Measurements from ENCODE around the gene COG8.
A peak's percentile ranks its signal among the peaks of the same experiment; 100 is the strongest.

COG8 gene, protein sequence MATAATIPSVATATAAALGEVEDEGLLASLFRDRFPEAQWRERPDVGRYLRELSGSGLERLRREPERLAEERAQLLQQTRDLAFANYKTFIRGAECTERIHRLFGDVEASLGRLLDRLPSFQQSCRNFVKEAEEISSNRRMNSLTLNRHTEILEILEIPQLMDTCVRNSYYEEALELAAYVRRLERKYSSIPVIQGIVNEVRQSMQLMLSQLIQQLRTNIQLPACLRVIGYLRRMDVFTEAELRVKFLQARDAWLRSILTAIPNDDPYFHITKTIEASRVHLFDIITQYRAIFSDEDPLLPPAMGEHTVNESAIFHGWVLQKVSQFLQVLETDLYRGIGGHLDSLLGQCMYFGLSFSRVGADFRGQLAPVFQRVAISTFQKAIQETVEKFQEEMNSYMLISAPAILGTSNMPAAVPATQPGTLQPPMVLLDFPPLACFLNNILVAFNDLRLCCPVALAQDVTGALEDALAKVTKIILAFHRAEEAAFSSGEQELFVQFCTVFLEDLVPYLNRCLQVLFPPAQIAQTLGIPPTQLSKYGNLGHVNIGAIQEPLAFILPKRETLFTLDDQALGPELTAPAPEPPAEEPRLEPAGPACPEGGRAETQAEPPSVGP

DNA sequence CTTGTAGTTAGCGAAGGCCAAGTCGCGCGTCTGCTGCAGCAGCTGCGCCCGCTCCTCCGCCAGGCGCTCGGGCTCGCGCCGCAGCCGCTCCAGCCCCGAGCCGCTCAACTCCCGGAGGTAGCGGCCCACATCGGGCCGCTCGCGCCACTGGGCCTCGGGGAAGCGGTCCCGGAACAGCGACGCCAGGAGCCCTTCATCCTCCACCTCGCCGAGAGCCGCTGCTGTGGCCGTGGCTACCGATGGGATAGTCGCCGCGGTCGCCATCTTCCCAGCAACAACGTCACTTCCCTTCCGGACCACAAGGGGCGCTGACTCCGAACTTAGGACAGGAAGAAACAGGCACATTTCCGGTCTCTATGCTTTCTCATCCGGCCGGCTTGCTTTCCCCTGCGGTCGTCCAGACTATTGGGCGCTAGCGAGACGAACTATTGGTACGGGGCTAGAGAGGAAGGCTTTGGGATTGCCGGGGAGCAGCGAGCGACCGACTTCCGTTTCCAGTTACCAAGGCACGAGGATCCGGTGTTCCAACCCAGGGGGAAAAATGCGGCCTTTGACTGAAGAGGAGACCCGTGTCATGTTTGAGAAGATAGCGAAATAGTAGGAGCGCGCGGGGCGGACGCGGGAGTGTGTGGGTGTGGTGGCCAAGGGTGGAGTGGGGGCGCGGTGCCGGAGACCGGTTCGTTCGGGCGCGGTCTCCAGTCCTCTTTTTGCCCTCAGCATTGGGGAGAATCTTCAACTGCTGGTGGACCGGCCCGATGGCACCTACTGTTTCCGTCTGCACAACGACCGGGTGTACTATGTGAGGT lies at the start of gene COG8, which contains the start of gene NIP7:
Gene COG8, minus strand, starts transcription at position 276 of the 806 bp plus-strand sequence. Its CDS starts 12 bp downstream, at position 264.
Gene NIP7, plus strand, starts transcription at position 484 of the 806 bp plus-strand sequence. Its CDS starts 58 bp downstream, at position 542.
- Histone ChIP-seq H3K27me3 (ENCODE audit: control insufficient read depth, insufficient read depth, low read length) (no peaks in the 10 kb centered on the region), H3K9ac (peak within 1 kb of the TSS; percentile 77), H3K4me1 (peaks cover 14% of the 10 kb centered on the region), H3K9me3 (ENCODE audit: control insufficient read depth, low read length) (no peaks in the 10 kb centered on the region), H3K27ac (peak within 1 kb of the TSS; percentile 91), H3K4me3 (ENCODE audit: low read depth, low read length) (peak within 1 kb of the TSS; percentile 88), H3K79me2 (peaks cover 34% of the 10 kb centered on the region), H3K4me2 (ENCODE audit: low read length) (peak within 1 kb of the TSS; percentile 93), H2AFZ (peak within 1 kb of the TSS; percentile 99), H3K36me3 (ENCODE audit: control insufficient read depth, insufficient read depth, low read length) (no peaks in the 10 kb centered on the region)
- TF ChIP-seq, protein P1, sequence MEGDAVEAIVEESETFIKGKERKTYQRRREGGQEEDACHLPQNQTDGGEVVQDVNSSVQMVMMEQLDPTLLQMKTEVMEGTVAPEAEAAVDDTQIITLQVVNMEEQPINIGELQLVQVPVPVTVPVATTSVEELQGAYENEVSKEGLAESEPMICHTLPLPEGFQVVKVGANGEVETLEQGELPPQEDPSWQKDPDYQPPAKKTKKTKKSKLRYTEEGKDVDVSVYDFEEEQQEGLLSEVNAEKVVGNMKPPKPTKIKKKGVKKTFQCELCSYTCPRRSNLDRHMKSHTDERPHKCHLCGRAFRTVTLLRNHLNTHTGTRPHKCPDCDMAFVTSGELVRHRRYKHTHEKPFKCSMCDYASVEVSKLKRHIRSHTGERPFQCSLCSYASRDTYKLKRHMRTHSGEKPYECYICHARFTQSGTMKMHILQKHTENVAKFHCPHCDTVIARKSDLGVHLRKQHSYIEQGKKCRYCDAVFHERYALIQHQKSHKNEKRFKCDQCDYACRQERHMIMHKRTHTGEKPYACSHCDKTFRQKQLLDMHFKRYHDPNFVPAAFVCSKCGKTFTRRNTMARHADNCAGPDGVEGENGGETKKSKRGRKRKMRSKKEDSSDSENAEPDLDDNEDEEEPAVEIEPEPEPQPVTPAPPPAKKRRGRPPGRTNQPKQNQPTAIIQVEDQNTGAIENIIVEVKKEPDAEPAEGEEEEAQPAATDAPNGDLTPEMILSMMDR (IDR thresholded peaks at IDR 0.05), result peak; percentile 93

DNA sequence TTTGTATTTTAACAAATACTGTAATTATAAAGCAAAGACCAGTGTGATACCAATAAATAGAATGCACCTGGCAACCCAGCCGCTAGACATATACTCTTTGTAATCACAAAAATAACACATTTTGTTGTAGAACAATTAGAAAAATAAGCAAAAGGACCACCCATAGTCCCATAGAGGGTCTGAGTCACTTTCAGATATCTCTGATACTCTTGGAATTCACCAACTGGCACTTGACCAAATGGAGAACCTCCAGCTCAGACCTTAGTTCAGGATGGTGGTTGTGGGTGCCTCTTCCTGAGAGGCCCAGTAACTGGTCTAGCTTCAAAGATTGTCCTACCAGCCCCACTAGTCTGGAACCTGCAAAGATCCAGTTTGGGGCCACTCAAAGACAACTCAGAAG lies 47.2 kb upstream of the COG8 start:
- Histone ChIP-seq H3K36me3 (ENCODE audit: control insufficient read depth, insufficient read depth, low read length) (no peaks in the 10 kb centered on the region), H2AFZ (no peak overlapping the region), H3K9ac (no peak overlapping the region), H3K4me2 (ENCODE audit: low read length) (no peak overlapping the region), H3K9me3 (ENCODE audit: control insufficient read depth, low read length) (no peaks in the 10 kb centered on the region), H3K4me3 (ENCODE audit: low read depth, low read length) (no peak overlapping the region), H3K27ac (peak overlapping the region; percentile 57), H3K79me2 (no peaks in the 10 kb centered on the region), H3K4me1 (peaks cover 4% of the 10 kb centered on the region), H3K27me3 (ENCODE audit: control insufficient read depth, insufficient read depth, low read length) (no peaks in the 10 kb centered on the region)
- TF ChIP-seq, protein P1 (IDR thresholded peaks at IDR 0.05), result no peak

DNA sequence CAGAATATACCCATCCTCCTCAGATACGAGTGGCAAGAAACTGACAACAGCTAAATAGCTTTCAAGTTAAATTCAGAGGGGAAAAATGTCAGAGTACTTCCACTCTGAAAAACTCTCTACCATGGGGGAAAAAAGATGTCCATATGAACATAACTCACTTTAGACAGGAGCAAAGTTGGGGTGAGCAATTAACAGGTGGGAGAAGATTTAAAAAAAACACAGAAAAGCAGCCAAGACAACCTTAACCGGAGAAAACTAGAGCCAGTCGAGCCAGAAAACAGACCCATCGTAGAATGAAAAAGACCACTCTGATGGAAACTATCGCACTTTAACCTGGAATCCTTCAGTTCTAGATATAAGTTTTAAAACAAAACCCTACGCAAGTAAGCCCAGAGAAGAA lies 45.6 kb upstream of the COG8 start:
- Histone ChIP-seq H3K9ac (no peak overlapping the region), H2AFZ (peak overlapping the region; percentile 70), H3K79me2 (no peaks in the 10 kb centered on the region), H3K36me3 (ENCODE audit: control insufficient read depth, insufficient read depth, low read length) (no peaks in the 10 kb centered on the region), H3K4me1 (peaks cover 4% of the 10 kb centered on the region), H3K4me2 (ENCODE audit: low read length) (peak overlapping the region; percentile 50), H3K27ac (peak overlapping the region; percentile 73), H3K9me3 (ENCODE audit: control insufficient read depth, low read length) (no peaks in the 10 kb centered on the region), H3K27me3 (ENCODE audit: control insufficient read depth, insufficient read depth, low read length) (no peaks in the 10 kb centered on the region), H3K4me3 (ENCODE audit: low read depth, low read length) (peak overlapping the region; percentile 55)
- TF ChIP-seq, protein P1 (IDR thresholded peaks at IDR 0.05), result no peak

DNA sequence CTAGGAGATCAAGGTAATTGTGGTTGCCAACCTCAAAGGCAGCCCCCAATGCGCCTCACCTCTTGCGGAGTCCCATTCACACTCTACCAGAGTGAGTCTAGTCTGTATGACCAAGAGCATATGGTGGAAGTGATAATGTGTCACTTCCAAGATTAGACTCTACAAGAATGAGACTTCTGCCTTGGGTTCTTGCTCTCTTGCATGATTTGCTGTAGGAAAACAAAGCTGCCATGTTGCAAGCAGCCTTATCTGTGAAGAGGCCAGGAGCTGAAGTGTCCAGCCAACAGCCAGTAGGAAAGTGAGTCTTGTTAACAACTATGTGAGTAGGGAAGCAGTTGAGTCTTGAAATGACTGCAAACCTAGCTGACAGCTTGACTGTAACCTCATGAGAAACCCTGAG lies 43.1 kb upstream of the COG8 start:
- no peak overlapping the region for H3K27ac ChIP-seq
- peaks cover 4% of the 10 kb centered on the region for H3K4me1 ChIP-seq
- no peaks in the 10 kb centered on the region for H3K36me3 ChIP-seq (ENCODE audit: control insufficient read depth, insufficient read depth, low read length)
- no peaks in the 10 kb centered on the region for H3K79me2 ChIP-seq
- no peaks in the 10 kb centered on the region for H3K27me3 ChIP-seq (ENCODE audit: control insufficient read depth, insufficient read depth, low read length)
- TF ChIP-seq, protein P1 (IDR thresholded peaks at IDR 0.05), result no peak
- no peak overlapping the region for H3K4me3 ChIP-seq (ENCODE audit: low read depth, low read length)
- no peak overlapping the region for H3K4me2 ChIP-seq (ENCODE audit: low read length)
- H2AFZ ChIP-seq, result no peak overlapping the region
- H3K9me3 ChIP-seq (ENCODE audit: control insufficient read depth, low read length), result no peaks in the 10 kb centered on the region
- H3K9ac ChIP-seq, result no peak overlapping the region

All from parathyroid adenoma (tissue), 2 donors.